ENCODE data around the gene GPR107.

DNA sequence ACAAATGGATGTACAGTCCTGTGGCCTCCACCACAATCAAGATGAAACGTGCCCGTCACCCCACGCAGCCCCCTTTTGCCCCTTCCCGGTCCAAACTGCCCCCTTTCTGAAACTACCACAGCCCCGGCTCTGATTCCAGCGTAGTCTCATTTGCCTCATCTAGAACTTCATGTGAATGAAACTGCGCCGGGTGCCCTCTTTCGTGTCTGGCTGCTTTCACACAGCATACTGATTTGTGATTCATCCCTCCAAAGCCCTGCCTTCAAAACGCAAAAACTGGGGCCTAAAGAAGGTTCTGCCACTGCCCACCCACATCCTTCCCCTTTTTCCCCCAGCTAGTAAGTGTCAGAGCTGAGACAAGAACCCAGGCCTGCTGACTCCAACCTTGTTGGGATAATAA lies 87.0 kb downstream of the GPR107 start:
- TF ChIP-seq FOXK1 (CRISPR knock-in tag; IDR thresholded peaks at IDR 0.05) (no peak), IRF2 (CRISPR knock-in tag; IDR thresholded peaks at IDR 0.05; ENCODE audit: borderline replicate concordance, low read depth) (no peak), EMX1 (CRISPR knock-in tag; IDR thresholded peaks at IDR 0.05) (no peak), NR2C2 (CRISPR knock-in tag; IDR thresholded peaks at IDR 0.05) (no peak), ELF4 (CRISPR knock-in tag; IDR thresholded peaks at IDR 0.05; ENCODE audit: low read depth) (no peak), ZNF138 (CRISPR knock-in tag; conservative IDR thresholded peaks at IDR 0.05) (no peak), CREM (CRISPR knock-in tag; IDR thresholded peaks at IDR 0.05) (no peak), TEAD1 (CRISPR knock-in tag; IDR thresholded peaks at IDR 0.05) (no peak), NFYB (CRISPR knock-in tag; conservative IDR thresholded peaks at IDR 0.05; ENCODE audit: low read depth) (no peak), FOXJ3 (CRISPR knock-in tag; IDR thresholded peaks at IDR 0.05; ENCODE audit: borderline replicate concordance) (no peak), JUN (CRISPR knock-in tag; IDR thresholded peaks at IDR 0.05) (no peak)
- TF ChIP-seq, protein P1, sequence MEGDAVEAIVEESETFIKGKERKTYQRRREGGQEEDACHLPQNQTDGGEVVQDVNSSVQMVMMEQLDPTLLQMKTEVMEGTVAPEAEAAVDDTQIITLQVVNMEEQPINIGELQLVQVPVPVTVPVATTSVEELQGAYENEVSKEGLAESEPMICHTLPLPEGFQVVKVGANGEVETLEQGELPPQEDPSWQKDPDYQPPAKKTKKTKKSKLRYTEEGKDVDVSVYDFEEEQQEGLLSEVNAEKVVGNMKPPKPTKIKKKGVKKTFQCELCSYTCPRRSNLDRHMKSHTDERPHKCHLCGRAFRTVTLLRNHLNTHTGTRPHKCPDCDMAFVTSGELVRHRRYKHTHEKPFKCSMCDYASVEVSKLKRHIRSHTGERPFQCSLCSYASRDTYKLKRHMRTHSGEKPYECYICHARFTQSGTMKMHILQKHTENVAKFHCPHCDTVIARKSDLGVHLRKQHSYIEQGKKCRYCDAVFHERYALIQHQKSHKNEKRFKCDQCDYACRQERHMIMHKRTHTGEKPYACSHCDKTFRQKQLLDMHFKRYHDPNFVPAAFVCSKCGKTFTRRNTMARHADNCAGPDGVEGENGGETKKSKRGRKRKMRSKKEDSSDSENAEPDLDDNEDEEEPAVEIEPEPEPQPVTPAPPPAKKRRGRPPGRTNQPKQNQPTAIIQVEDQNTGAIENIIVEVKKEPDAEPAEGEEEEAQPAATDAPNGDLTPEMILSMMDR (IDR thresholded peaks at IDR 0.05): no peak
- TF ChIP-seq, protein P2, sequence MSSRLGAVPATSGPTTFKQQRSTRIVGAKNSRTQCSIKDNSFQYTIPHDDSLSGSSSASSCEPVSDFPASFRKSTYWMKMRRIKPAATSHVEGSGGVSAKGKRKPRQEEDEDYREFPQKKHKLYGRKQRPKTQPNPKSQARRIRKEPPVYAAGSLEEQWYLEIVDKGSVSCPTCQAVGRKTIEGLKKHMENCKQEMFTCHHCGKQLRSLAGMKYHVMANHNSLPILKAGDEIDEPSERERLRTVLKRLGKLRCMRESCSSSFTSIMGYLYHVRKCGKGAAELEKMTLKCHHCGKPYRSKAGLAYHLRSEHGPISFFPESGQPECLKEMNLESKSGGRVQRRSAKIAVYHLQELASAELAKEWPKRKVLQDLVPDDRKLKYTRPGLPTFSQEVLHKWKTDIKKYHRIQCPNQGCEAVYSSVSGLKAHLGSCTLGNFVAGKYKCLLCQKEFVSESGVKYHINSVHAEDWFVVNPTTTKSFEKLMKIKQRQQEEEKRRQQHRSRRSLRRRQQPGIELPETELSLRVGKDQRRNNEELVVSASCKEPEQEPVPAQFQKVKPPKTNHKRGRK (CRISPR knock-in tag; IDR thresholded peaks at IDR 0.05; ENCODE audit: borderline replicate concordance): no peak
- TF ChIP-seq, protein P3, sequence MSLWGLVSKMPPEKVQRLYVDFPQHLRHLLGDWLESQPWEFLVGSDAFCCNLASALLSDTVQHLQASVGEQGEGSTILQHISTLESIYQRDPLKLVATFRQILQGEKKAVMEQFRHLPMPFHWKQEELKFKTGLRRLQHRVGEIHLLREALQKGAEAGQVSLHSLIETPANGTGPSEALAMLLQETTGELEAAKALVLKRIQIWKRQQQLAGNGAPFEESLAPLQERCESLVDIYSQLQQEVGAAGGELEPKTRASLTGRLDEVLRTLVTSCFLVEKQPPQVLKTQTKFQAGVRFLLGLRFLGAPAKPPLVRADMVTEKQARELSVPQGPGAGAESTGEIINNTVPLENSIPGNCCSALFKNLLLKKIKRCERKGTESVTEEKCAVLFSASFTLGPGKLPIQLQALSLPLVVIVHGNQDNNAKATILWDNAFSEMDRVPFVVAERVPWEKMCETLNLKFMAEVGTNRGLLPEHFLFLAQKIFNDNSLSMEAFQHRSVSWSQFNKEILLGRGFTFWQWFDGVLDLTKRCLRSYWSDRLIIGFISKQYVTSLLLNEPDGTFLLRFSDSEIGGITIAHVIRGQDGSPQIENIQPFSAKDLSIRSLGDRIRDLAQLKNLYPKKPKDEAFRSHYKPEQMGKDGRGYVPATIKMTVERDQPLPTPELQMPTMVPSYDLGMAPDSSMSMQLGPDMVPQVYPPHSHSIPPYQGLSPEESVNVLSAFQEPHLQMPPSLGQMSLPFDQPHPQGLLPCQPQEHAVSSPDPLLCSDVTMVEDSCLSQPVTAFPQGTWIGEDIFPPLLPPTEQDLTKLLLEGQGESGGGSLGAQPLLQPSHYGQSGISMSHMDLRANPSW (CRISPR knock-in tag; conservative IDR thresholded peaks at IDR 0.05; ENCODE audit: low read depth): no peak

Measured in WTC11 (cell line).